ENCODE results near the gene FCHSD2. TPM values are rescaled to one million over a fixed set of nuclear protein-coding genes. Genes with fewer than 3 reads are reported as not detected.

The FCHSD2 gene
- total and polyA plus RNA-seq, 2 of the 13 experiments (the other 11 are each of a cell fraction or from before 2014, with no cell fraction given) = 20.5 to 24.8 TPM

- TF ChIP-seq REST (IDR thresholded peaks at IDR 0.05; ENCODE audit: borderline replicate concordance in 1 of 2, low read depth in 1 of 2, low read length in 2 of 2) (no peak), BCL3 (CRISPR knock-in tag; IDR thresholded peaks at IDR 0.05) (0 out of 2 replicates have a peak, but pooled peaks have one; percentile 59), SSRP1 (CRISPR knock-in tag; IDR thresholded peaks at IDR 0.05) (0 out of 2 replicates have a peak, but pooled peaks have one; percentile 43), CCDC6 (CRISPR knock-in tag; IDR thresholded peaks at IDR 0.05) (0 out of 2 replicates have a peak, but pooled peaks have one; percentile 55), THAP7 (CRISPR knock-in tag; IDR thresholded peaks at IDR 0.05) (0 out of 2 replicates have a peak, but pooled peaks have one; percentile 3), RARA (CRISPR knock-in tag; IDR thresholded peaks at IDR 0.05) (peak; percentile 34; the same call in 1 of the 2 replicates), GMEB1 (CRISPR knock-in tag; IDR thresholded peaks at IDR 0.05; ENCODE audit: borderline replicate concordance) (0 out of 2 replicates have a peak, but pooled peaks have one; percentile 27), ZNF883 (CRISPR knock-in tag; IDR thresholded peaks at IDR 0.05; ENCODE audit: not compliant biosample characterization) (peak; percentile 23), STAT6 (CRISPR knock-in tag; IDR thresholded peaks at IDR 0.05; ENCODE audit: borderline replicate concordance) (no peak), JUND (CRISPR knock-in tag; IDR thresholded peaks at IDR 0.05) (0 out of 2 replicates have a peak, but pooled peaks have one; percentile 20), ZBTB44 (CRISPR knock-in tag; IDR thresholded peaks at IDR 0.05) (no peak)
Measured at GRCh38 chr11:73173755-73174494, 31.8 kb upstream of the FCHSD2 start (continued).
